Gastrocnemius medialis (tissue), 4 donors: ENCODE results near the gene BPIFB2. TPM values are rescaled to one million over a fixed set of nuclear protein-coding genes. Genes with fewer than 3 reads are reported as not detected.
"Not testable (repeated sequence)": the region's sequence is repeated elsewhere in the genome, so short reads cannot be mapped to it uniquely, and the experiment has no call there.

Experiments
- ATAC-seq, 2 donors: fragments of 150-250 bp; one replicate each; pipeline ENCODE4 v1.9.1; 2016
- DNase-seq, 2 donors: peaks; one replicate each; pipeline ENCODE4 v3.0.0-alpha.2; 2019
- H3K27ac ChIP-seq, 4 donors: fragments of 200-600 bp; sonication (generic); 1 replicate in 1 of 4; 2 replicates in 3 of 4; pipeline ENCODE4 v1.5.1; 2016 to 2018; ENCODE audit warnings: mild to moderate bottlenecking in 2 of 4, moderate library complexity in 1 of 4
- H3K27me3 ChIP-seq, 3 donors: fragments of 200-600 bp; sonication (generic) in 2 of 3; 1 replicate in 1 of 3; 2 replicates in 2 of 3; pipeline versions ENCODE4 v1.5.1 to v1.6.0; 2016 to 2019; ENCODE audit warnings: mild to moderate bottlenecking in 1 of 3, moderate library complexity in 1 of 3
- H3K36me3 ChIP-seq, 2 donors: fragments of 200-600 bp; sonication (generic) in 1 of 2; one replicate each; pipeline ENCODE4 v1.5.1; 2017 to 2018
- H3K4me1 ChIP-seq, 2 donors: fragments of 200-600 bp; sonication (generic) in 1 of 2; one replicate each; pipeline ENCODE4 v1.5.1; 2016 to 2017; ENCODE audit warnings: mild to moderate bottlenecking in 2 of 2
- H3K4me3 ChIP-seq, 4 donors: fragments of 200-600 bp; sonication (generic) in 3 of 4; 1 replicate in 1 of 4; 2 replicates in 3 of 4; pipeline ENCODE4 v1.5.1; 2016 to 2019; ENCODE audit warnings: mild to moderate bottlenecking in 2 of 4
- H3K9me3 ChIP-seq, 3 donors: fragments of 200-600 bp; sonication (generic) in 2 of 3; 1 replicate in 1 of 3; 2 replicates in 2 of 3; pipeline ENCODE4 v1.5.1; 2016 to 2019
- POLR2A ChIP-seq, 2 donors: fragments of 450-650 bp; IDR thresholded peaks; one replicate each; pipeline ENCODE4 v1.6.1; 2017; ENCODE audit warnings: antibody characterized with exemption in 2 of 2, mild to moderate bottlenecking in 2 of 2, moderate library complexity in 2 of 2
- in situ Hi-C, 4 donors: fragments of 200-750 bp; cut with MboI; loops; one replicate each; pipeline versions ENCODE4 v1.15.0 to v1.8.0; 2017; ENCODE audit warnings: low sequenced_read_pairs in 4 of 4
- intact Hi-C: fragments of 100-400 bp; cut with DNase I; formaldehyde crosslinking; loops from one replicate; pipeline ENCODE4 v1.15.1; 2023; ENCODE audit warnings: low total_unique reads
- total RNA-seq, 4 donors: library from RNA; depleted of rRNA; stranded (reverse); fragments of >200 nt; gene quantifications; one replicate each; pipeline versions ENCODE4 v1.1.0 to v1.2.3, GENCODE V29; 2016
- TF ChIP-seq, protein P1 (sequence below), 5 experiments: fragments of 450-650 bp in 3 of 5; fragments of 200-600 bp in 2 of 5; sonication (generic) in 2 of 5; IDR thresholded peaks in 4 of 5; conservative IDR thresholded peaks in 1 of 5; 1 replicate in 4 of 5; 2 replicates in 1 of 5; pipeline ENCODE4 v1.5.1; 2016 to 2019; ENCODE audit warnings: antibody characterized with exemption in 5 of 5, mild to moderate bottlenecking in 3 of 5, moderate library complexity in 3 of 5

Gene BPIFB2
- total RNA-seq, 4 donors from 2014 or later: not detected

DNA sequence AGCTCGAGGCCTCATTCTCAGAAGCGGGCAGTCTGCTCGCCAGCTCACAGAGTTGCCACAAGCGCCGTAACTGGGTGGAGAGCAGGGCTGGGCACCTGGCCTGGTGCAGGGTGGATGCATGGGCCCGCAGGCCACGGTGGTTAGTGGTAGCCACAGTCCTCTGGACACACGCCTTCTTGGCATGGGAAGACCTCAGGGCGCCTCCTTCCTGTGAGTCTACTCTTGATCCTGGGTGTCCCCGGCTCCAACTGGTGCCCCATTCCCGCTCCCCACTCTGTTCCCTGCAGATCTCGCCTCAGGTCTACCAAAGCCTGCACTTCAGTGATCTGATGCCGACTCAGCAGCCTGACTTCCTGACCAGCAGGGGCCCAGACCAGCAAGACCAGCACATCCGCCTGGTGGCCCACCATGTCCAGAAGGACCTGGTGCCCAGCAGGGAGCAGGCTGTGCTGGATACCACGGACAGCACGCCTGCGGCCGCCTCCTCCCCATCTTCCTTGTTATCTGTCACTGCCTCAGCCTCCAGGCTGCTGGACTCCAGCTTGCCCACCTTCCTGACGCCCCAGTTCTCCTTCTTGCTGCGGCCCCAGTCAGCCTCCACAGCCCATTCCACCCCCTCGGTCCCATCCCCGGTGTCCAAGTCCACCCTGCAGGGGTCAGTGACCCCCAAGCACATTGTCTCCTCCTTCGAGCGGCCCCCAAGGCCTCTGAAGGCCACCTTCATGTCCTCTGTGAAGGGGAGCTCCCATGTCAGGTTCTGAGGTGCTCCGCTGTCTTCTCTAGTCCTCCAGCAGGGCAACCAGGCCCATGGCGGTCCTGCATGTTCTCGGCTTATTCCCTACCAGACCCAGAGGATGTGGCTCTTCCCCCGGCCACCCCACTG is 46.4 kb upstream of the BPIFB2 start:
- H3K9me3 ChIP-seq: no peaks in the 10 kb centered on the region
- peaks cover 0 to 5% (median 0%) of the 10 kb centered on the region in 3 donors for H3K27me3 ChIP-seq
- no peak for TF ChIP-seq POLR2A (IDR thresholded peaks at IDR 0.05)
- TF ChIP-seq, protein P1, sequence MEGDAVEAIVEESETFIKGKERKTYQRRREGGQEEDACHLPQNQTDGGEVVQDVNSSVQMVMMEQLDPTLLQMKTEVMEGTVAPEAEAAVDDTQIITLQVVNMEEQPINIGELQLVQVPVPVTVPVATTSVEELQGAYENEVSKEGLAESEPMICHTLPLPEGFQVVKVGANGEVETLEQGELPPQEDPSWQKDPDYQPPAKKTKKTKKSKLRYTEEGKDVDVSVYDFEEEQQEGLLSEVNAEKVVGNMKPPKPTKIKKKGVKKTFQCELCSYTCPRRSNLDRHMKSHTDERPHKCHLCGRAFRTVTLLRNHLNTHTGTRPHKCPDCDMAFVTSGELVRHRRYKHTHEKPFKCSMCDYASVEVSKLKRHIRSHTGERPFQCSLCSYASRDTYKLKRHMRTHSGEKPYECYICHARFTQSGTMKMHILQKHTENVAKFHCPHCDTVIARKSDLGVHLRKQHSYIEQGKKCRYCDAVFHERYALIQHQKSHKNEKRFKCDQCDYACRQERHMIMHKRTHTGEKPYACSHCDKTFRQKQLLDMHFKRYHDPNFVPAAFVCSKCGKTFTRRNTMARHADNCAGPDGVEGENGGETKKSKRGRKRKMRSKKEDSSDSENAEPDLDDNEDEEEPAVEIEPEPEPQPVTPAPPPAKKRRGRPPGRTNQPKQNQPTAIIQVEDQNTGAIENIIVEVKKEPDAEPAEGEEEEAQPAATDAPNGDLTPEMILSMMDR (IDR thresholded peaks at IDR 0.05 in 4 of 5, conservative IDR thresholded peaks at IDR 0.05 in 1 of 5): no peak
- H3K36me3 ChIP-seq: no peaks in the 10 kb centered on the region
- H3K4me3 ChIP-seq: no peak overlapping the region
- no peak overlapping the region for H3K27ac ChIP-seq
- DNase-seq (no peak), ATAC-seq (no peak)
- in situ Hi-C loops: no loop called here
- H3K4me1 ChIP-seq: no peaks in the 10 kb centered on the region
- intact Hi-C loops: no loop called here

- no peak for ATAC-seq
- Histone ChIP-seq H3K4me3 (no peak overlapping the region), H3K4me1 (no peaks in the 10 kb centered on the region), H3K27me3 (peaks cover 0 to 5% (median 0%) of the 10 kb centered on the region in 3 donors), H3K9me3 (no peaks in the 10 kb centered on the region), H3K36me3 (no peaks in the 10 kb centered on the region), H3K27ac (no peak overlapping the region)
- intact Hi-C loops (no loop called here), in situ Hi-C loops (no loop called here)
- no peak for DNase-seq
- no peak for TF ChIP-seq POLR2A (IDR thresholded peaks at IDR 0.05)
- TF ChIP-seq, protein P1 (IDR thresholded peaks at IDR 0.05 in 4 of 5, conservative IDR thresholded peaks at IDR 0.05 in 1 of 5): no peak
Measured at GRCh38 chr20:32962053-32962452, 45.5 kb upstream of the BPIFB2 start.

DNA sequence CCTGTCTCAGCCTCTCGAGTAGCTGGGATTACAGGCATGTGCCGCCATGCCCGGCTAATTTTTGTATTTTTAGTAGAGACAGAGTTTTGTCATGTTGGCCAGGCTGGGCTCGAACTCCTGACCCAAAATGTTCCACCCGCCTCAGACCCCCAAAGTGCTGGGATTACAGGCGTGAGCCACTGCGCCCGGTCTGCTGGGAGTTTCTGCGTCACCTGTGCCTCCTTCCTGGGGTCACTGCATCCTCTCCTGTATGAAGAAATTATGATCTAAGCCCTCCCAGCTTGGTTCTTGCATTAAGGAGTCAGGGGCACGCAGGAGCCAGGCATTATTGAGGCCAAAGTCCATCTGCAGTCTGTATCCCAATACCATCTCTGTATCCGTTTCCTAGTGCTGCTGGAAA is 44.9 kb upstream of the BPIFB2 start:
- DNase-seq, H3K4me3 ChIP-seq, H3K4me1 ChIP-seq, H3K36me3 ChIP-seq, H3K27ac ChIP-seq, H3K27me3 ChIP-seq, intact Hi-C loops, ATAC-seq, in situ Hi-C loops, H3K9me3 ChIP-seq: not testable (repeated sequence)

DNA sequence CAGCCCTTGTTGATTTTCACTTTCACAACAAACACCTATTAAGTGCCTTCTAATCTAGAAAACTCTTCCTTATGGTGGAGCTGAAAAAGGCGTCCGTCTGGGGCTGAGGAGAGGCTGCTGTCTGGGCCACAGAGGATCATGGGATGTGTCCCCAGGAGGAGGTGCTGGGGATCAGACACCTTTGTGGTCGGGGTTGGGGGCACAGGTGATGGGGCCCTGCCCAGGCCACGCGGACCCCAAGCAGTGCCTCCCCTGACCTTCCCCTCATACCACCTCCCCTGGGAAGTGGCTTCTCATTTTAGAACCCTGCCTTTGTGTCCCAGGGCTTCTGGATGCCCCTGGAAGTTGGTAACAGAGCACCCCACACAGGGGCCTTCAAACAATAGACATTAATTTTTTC is 44.3 kb upstream of the BPIFB2 start:
- intact Hi-C loops (no loop called here), in situ Hi-C loops (no loop called here)
- no peaks in the 10 kb centered on the region for H3K36me3 ChIP-seq
- TF ChIP-seq, protein P1 (IDR thresholded peaks at IDR 0.05 in 4 of 5, conservative IDR thresholded peaks at IDR 0.05 in 1 of 5): no peak
- no peak for TF ChIP-seq POLR2A (IDR thresholded peaks at IDR 0.05)
- H3K4me3 ChIP-seq: no peak overlapping the region
- peaks cover 0 to 5% (median 0%) of the 10 kb centered on the region in 3 donors for H3K27me3 ChIP-seq
- H3K4me1 ChIP-seq: no peaks in the 10 kb centered on the region
- ATAC-seq (no peak), DNase-seq (no peak)
- H3K9me3 ChIP-seq: no peaks in the 10 kb centered on the region
- H3K27ac ChIP-seq: no peak overlapping the region

DNA sequence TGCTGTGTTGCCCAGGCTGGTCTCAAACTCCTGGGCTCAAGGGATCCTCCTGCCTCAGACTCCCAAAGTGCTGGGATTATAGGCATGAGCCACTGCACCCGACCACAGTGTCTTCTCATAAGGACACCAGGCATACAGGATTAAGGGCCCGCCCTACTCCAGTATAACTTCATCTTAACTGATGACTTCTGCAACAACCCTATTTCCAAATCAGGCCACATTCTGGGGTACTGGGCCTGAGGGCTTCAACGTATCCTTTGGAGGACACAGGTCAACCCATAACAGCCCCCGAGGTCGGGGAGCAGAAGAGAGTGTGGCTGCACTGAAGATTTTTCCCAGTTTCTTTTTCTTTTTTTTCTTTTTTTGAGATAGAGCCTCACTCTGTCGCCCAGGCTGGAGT is 42.9 kb upstream of the BPIFB2 start:
- Histone ChIP-seq H3K36me3 (no peaks in the 10 kb centered on the region), H3K9me3 (no peaks in the 10 kb centered on the region), H3K27ac (no peak overlapping the region), H3K4me1 (no peaks in the 10 kb centered on the region), H3K27me3 (peaks cover 0 to 5% (median 0%) of the 10 kb centered on the region in 3 donors), H3K4me3 (no peak overlapping the region)
- no peak for TF ChIP-seq POLR2A (IDR thresholded peaks at IDR 0.05)
- TF ChIP-seq, protein P1 (IDR thresholded peaks at IDR 0.05 in 4 of 5, conservative IDR thresholded peaks at IDR 0.05 in 1 of 5): no peak
- ATAC-seq (no peak), DNase-seq (no peak)
- intact Hi-C loops (no loop called here), in situ Hi-C loops (no loop called here)
